GM19467 (cell line): Measurements from ENCODE around the gene KRT81.

Source experiments
- ATAC-seq: cut with Tn5 transposase; IDR thresholded peaks from one replicate; pipeline ENCODE4 v1.9.1; 2021; ENCODE audit warnings: mild to moderate bottlenecking, moderate library complexity; ENCODE audit not compliant: unreplicated experiment

The KRT81 gene

GRCh38 chr12:52291267-52291935 is at the start of gene KRT81:
Gene KRT81, minus strand, starts transcription at chr12:52291534. Its CDS starts 69 bp downstream, at chr12:52291465.
- no peak for ATAC-seq

DNA sequence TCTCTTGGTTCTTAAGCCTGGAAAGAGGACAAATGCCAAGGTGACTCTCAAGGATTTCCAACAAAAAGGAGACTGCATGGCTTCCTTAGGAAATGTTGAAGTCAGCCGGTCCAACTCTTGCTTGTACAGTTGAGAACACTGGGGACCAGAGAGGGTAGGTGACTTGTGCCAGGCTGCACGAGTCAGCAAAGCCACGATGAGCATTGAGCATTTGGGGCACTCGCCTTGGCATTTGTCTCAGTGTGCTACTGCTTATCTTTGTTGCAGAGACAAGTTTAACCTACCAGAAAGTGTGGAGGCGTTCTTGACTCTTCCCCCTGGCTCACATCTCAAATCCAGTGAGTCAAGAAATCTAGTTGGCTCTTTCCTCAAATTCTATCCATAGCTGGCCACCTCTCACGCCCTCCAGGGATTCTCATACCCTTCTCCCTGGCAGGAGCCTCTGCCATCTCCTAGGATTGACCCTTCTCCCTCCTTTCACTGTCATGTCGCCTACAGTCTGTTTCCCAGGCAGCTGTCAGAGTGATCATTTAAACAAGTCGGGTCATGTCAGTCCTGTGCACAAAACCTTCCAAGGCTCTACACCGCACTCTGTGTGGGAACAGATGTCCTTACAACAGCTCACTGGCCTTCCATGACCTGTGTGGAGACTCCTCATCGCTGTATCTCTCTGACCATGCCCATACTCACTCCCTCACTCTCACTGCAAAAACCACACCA is 47.1 kb upstream of the KRT81 start:
- no peak for ATAC-seq

DNA sequence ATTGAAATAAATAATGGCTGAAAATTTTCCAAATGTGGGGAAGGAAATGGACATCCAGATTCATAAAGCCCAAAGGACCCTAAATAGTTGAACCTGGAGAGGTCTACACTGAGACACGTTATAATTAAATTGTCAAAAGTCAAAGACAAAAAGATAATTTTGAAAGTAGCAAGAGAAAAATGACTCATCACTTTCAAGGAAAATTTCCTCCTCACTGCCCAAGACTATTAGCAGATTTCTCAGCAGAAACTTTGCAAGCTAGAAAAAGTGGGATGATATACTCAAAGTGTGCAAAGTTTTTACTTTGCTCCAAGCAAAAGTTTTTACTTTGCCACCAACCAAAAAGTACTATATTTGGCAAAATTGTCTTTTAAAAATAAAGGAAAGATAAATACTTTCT is 45.7 kb upstream of the KRT81 start:
- no peak for ATAC-seq

GRCh38 chr12:52336641-52337040 is 45.3 kb upstream of the KRT81 start:
- ATAC-seq: no peak

GRCh38 chr12:52335598-52336262 is 44.4 kb upstream of the KRT81 start:
- no peak for ATAC-seq

DNA sequence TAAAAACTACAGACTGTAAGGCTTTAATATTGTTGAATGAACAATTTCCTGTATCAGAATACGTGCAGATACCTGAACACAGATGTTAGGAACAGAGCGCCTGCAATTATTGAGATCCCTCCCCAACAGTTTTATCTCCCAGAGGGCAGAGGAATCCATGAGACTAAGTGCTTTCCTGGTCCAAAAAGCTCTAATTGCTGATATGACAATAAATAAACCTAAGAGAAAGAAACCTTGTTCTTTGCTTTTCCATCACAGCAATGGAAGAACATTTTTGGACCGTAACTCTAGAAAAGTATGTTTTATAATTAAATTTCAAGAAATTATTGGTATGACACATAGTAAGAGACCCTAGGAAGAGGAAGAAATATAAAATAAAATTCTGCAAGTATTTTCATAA is 42.9 kb upstream of the KRT81 start:
- ATAC-seq: no peak

- no peak for ATAC-seq
Observed at GRCh38 chr12:52333321-52333720, 42.0 kb upstream of the KRT81 start.

DNA sequence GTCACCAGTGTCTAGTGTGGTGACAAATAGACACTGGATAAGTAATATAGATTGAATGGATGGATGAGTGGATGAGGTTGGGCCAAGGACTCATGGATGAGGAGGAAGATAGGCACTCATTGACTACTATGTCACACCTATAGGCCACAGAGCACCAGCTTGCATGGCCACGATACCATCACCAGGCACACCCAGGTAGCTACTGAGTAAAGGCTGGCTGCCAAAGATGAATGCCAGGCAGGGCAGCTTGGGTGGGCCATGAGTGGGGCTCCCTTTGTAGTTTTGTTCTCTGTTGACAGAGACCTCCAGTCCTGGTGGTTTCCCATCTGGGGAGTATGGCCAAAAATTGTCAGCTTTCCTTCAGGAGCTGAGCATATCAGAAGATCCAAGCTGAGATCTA is 41.0 kb upstream of the KRT81 start:
- ATAC-seq: no peak

DNA sequence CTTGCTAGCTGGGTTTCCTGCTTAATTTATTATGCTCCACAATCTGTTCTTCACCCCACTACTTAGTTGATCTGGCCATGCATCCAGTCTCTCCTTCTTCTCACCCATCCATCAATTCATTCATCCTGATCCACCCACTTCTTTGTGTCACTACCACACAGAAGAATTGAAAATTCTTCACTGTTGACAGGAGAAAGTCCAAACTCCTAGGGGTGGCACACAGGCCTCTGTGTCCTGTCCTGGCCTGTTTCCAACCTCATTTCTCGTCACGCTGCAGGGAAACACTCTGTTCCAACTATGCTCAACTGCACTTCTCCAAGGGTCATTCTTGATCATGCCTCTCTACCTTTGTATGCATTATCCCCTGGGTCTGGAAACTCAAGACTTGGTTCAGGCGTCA is 40.5 kb upstream of the KRT81 start:
- no peak for ATAC-seq

- ATAC-seq: no peak
Observed at GRCh38 chr12:52331039-52331438, 39.7 kb upstream of the KRT81 start.

DNA sequence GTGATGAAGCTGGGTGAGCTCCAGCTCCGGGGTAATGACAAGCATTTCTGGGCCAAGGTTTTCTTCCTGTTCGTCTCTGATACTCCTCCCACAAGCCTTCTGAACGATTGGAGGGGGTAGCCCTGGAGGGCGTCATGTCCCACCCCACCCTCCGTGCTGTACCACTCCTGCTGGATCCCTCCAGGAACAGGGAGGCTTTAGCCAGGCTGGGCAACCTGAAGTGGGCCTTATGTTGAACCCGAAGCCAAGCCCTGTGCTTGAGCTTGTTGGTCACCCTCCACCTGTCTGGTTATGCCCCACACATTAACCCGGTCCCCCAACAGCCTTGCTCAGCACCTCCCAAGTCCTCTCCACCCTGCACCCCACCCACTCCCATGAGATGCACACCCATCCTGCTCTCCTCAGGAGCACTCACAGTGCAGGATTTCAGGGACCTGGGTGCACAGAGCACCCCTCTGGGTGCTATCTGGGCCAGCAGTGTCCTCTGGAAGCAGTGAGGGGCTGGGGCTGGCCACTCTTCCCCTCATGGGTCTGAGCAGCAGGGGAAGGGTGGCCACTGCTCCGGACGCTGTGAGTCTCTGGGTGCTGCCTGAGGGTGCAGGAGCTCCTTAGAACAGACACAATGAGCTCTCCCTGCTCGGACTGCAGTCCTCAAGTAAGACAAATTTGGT is 36.6 kb upstream of the KRT81 start:
- no peak for ATAC-seq

- ATAC-seq: no peak
Observed at GRCh38 chr12:52327052-52327829, 35.9 kb upstream of the KRT81 start.

DNA sequence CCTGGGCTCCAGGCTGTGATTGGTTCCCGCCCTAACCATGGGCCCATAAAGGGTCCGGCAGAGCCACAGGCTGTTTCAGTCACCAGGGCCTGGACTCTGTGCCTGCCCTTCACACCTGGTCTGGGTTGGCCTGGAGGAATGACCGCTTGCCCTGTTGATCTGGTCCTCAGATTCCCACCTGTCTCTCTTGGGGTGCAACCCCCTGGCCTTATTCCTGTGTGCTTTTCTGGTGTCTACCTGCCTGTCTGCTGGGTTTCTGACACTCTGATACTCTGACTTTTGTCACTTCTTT is 32.8 kb upstream of the KRT81 start:
- no peak for ATAC-seq

GRCh38 chr12:52323416-52324152 is 32.2 kb upstream of the KRT81 start:
- no peak for ATAC-seq

DNA sequence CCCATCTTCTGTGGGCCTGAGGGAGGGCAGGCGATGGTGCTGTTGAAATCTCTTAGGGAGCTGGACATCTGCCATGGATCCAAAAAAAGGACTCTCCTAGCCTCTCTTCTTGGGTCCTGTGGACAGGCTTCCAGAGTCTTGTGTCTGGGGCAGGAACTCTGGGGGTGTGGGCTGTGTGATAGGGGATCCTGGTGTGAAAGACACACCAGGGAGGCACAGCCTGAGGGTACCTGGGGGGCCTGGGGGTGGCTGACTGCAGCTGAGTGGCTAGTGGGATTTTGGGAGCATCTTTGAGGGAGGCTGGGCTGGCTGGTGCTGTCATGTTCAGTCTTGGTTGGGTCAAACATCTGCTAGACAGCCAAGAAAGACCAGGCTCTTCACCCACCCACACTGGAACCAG is 31.7 kb upstream of the KRT81 start:
- no peak for ATAC-seq

GRCh38 chr12:52322069-52322468 is 30.7 kb upstream of the KRT81 start:
- no peak for ATAC-seq

DNA sequence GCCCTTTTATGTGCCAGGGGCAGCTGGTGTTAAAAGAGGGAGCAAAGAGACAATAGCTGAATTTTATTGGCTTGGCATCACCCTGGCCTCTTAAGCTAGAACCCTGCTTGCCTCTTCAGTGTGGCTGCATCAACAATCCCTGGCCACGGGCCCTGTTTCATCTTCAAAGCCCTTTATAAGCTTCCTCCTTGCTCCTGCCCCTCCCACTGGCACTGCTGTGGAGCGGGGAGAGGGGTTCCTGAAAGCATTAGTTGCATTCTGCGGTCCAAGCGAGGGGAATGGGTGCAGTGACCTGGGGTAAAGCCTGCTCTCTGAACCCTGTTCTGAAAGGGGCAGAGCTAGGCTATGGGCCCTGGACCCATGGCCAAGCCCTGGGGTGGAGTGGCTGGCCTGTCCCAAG is 30.1 kb upstream of the KRT81 start:
- ATAC-seq: no peak

DNA sequence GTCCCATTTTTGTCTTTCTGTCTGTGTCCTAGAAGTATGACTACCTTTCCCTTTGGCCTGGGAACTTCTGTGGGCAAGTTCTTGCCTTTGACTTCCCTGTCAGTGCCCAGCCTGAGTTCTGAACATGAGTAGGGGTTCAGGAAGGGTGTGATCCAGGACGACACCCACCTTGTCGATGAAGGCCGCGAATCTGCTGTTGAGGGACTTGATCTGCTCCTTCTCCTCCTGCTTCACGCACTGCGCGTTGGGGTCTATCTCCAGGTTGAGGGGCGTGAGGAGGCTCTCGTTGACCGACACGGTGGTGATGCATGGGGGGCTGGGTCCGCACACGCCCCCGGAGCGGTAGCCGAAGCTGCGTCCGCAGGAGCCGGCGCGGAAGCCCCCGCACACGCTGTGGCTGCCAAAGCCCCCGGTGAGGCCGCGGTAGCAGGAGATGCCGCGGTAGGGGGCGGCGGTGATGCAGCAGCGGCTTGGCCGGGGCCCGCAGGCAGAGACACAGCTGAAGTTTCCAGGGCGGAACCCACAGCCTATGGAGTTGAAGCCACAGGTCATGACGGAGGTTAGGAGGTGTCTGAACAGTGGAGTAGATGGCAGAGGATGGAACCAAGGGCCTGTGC is 29.6 kb upstream of the KRT81 start, which contains the start of gene KRT83:
Gene KRT83, minus strand, starts transcription at position 615 of the 617 bp plus-strand sequence. Its CDS starts 63 bp downstream, at position 552.
- no peak for ATAC-seq

DNA sequence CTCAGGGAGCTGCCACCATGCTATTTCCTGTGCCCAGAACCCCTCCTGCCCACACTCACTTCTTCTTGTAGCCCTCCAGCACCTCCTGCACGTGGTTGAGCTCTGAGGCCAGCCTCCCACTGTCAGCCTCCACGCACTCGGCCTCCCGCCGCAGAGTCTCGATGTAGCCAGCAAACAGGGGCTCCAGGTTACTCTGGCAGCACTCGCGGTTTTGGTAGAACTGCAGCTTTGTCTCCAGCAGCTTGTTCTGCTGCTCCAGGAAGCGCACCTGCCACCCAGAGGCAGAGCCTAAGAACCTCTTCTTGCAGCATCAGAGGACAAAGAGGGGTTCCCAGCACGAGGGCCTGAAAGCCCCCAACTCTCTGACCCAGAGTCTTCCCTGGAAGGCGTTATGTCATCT is 27.8 kb upstream of the KRT81 start:
- no peak for ATAC-seq
